Keratinocyte (primary cell): ENCODE results near the gene MAD1L1. TPM values are rescaled to one million over a fixed set of nuclear protein-coding genes. Genes with fewer than 3 reads are reported as not detected.

ENCODE experiments used
- DNase-seq: peaks from one replicate; pipeline ENCODE4 v3.0.0-alpha.2; 2011; ENCODE audit warnings: low read depth, missing footprints, low spot score
- FAIRE-seq: peaks from 2 replicates; lab custom pipeline; 2011; peaks lifted over from hg19 to GRCh38; lab: Jason Lieb, UNC
- H2AFZ ChIP-seq: 2 replicates; pipeline ENCODE4 v1.6.0; 2012; ENCODE audit warnings: low read length, control low read depth, inconsistent platforms; ENCODE audit not compliant: control insufficient read depth
- H3K27ac ChIP-seq: 2 replicates; pipeline ENCODE4 v1.5.1; 2011; ENCODE audit warnings: low read length; ENCODE audit not compliant: control insufficient read depth, insufficient read depth
- H3K27me3 ChIP-seq: 3 replicates; pipeline ENCODE4 v1.6.0; 2011; ENCODE audit warnings: low read length; ENCODE audit not compliant: control insufficient read depth, insufficient read depth; ENCODE audit errors: extremely low read depth
- H3K36me3 ChIP-seq, 2 experiments: 2 replicates in 1 of 2; 3 replicates in 1 of 2; pipeline ENCODE4 v1.5.1; 2011; ENCODE audit warnings: low read length in 2 of 2, mild to moderate bottlenecking in 1 of 2; ENCODE audit not compliant: control insufficient read depth in 2 of 2, insufficient read depth in 2 of 2; ENCODE audit errors: extremely low read depth in 1 of 2
- H3K4me1 ChIP-seq: 3 replicates; pipeline ENCODE4 v1.5.1; 2011; ENCODE audit warnings: low read length; ENCODE audit not compliant: control insufficient read depth, insufficient read depth; ENCODE audit errors: extremely low read depth
- H3K4me2 ChIP-seq: 3 replicates; pipeline ENCODE4 v1.6.0; 2011; ENCODE audit warnings: low read depth, low read length; ENCODE audit not compliant: control insufficient read depth, insufficient read depth; ENCODE audit errors: extremely low read depth
- H3K4me3 ChIP-seq, 3 experiments: fragments of 200-600 bp in 1 of 3; sonication (generic) in 1 of 3; 2 replicates in 2 of 3; 3 replicates in 1 of 3; pipeline ENCODE4 v1.5.1; 2011 to 2016; ENCODE audit warnings: low read length in 3 of 3, mild to moderate bottlenecking in 3 of 3, control low read depth in 2 of 3, inconsistent platforms in 1 of 3, low read depth in 1 of 3, mixed read lengths in 1 of 3, mixed run types in 1 of 3, moderate library complexity in 1 of 3; ENCODE audit not compliant: control insufficient read depth in 2 of 3, insufficient read depth in 2 of 3; ENCODE audit errors: extremely low read depth in 1 of 3
- H3K79me2 ChIP-seq: 2 replicates; pipeline ENCODE4 v1.6.0; 2012; ENCODE audit warnings: low read length; ENCODE audit not compliant: control insufficient read depth, insufficient read depth
- H3K9ac ChIP-seq: 3 replicates; pipeline ENCODE4 v1.6.0; 2011; ENCODE audit warnings: low read length; ENCODE audit not compliant: control insufficient read depth, insufficient read depth; ENCODE audit errors: extremely low read depth
- H3K9me1 ChIP-seq: 3 replicates; pipeline ENCODE4 v1.6.0; 2011; ENCODE audit warnings: low read length; ENCODE audit not compliant: control insufficient read depth, insufficient read depth; ENCODE audit errors: extremely low read depth
- H3K9me3 ChIP-seq: 2 replicates; pipeline ENCODE4 v1.5.1; 2012; ENCODE audit warnings: low read depth, low read length; ENCODE audit not compliant: control insufficient read depth
- H4K20me1 ChIP-seq: 3 replicates; pipeline ENCODE4 v1.6.0; 2011; ENCODE audit warnings: low read length; ENCODE audit not compliant: control insufficient read depth, insufficient read depth; ENCODE audit errors: extremely low read depth
- EZH2 ChIP-seq: IDR thresholded peaks from one replicate; pipeline ENCODE4 v1.6.1; 2012; ENCODE audit warnings: inconsistent platforms, mild to moderate bottlenecking, low read length, moderate library complexity
- dilution Hi-C: fragments of 300-500 bp; cut with MboI; formaldehyde crosslinking; loops from one replicate; pipeline ENCODE4 v1.7.0; 2020; ENCODE audit warnings: low sequenced_read_pairs; ENCODE audit not compliant: extremely low pct_ligation_motif_present
- polyA plus RNA-seq, 5 experiments: library from polyadenylated mRNA; depleted of rRNA in 3 of 5; stranded (reverse) in 3 of 5; stranded (forward) in 1 of 5; unstranded in 1 of 5; fragments of >200 nt; gene quantifications; 1 replicate in 1 of 5; 2 replicates in 3 of 5; 3 replicates in 1 of 5; pipeline versions ENCODE4 v1.2.1 to v1.2.3, GENCODE V29; 2011 to 2012; ENCODE audit warnings: missing spikeins in 2 of 5, low read depth in 1 of 5, low replicate concordance in 1 of 5
- TF ChIP-seq, protein P1 (sequence below), 3 experiments: IDR thresholded peaks in 1 of 3; conservative IDR thresholded peaks in 1 of 3; optimal IDR thresholded peaks in 1 of 3; 2 replicates in 2 of 3; 3 replicates in 1 of 3; pipeline versions ENCODE3 to v1.5.1; 2011; ENCODE audit warnings: low read length in 3 of 3, mild to moderate bottlenecking in 3 of 3, moderate library complexity in 2 of 3, control low read depth in 1 of 3, inconsistent platforms in 1 of 3; ENCODE audit not compliant: insufficient read depth in 2 of 3; ENCODE audit errors: extremely low read depth in 1 of 3

Gene MAD1L1
- polyA plus RNA-seq, 1 donor (not counting 4 experiments of a cell fraction or from before 2014, with no cell fraction given): 18.0 TPM

DNA sequence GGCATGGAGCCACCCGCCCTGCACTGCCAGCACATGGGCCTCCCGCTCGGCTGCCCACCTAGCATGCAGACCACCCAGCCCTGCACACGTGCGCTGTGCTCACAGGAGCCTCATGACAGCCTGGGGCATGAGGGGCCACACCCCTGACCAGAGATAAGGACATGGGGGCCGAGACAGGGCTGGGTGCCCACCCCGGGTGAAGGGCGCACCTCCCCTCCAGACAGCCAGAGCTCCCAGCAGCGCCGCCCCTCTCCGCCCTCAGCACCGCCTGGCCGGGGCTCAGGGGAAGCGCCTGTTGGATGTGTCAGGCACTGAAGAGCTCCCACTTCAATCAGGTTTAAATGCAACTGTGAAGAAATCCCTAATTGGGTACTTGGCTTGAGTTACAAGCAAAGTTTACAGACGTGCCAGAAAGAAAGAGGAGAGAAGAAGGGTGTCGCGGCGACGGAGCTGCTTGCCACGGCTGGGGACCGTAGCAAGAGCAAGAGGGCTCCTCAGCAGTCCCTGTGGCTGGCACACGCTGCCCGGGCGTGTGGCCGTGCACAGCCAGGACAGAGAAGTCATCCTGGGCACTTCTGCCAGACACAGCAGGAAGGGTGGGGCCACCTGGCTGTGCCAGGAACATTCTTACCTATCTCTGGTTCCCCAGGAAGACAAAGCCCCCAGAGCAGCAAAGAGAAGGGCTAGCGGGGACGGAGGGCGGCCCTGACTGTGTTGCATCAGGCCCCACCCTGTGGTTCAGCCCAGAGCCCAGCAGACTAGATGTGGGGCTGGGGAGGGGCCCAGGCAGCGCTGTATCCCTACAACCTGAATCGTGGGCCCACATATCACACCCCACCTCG lies 315.3 kb downstream of the MAD1L1 start:
- H3K4me2 ChIP-seq: peak overlapping the region; percentile 51
- H3K9me1 ChIP-seq: no peaks in the 10 kb centered on the region
- H3K27me3 ChIP-seq: no peaks in the 10 kb centered on the region
- FAIRE-seq: peak; percentile 9
- H4K20me1 ChIP-seq: no peaks in the 10 kb centered on the region
- H3K36me3 ChIP-seq: peaks cover 0 to 3% of the 10 kb centered on the region in 2 experiments
- H3K4me3 ChIP-seq: no peak overlapping the region
- H3K9ac ChIP-seq: no peak overlapping the region
- H2AFZ ChIP-seq: no peak overlapping the region
- TF ChIP-seq, protein P1, sequence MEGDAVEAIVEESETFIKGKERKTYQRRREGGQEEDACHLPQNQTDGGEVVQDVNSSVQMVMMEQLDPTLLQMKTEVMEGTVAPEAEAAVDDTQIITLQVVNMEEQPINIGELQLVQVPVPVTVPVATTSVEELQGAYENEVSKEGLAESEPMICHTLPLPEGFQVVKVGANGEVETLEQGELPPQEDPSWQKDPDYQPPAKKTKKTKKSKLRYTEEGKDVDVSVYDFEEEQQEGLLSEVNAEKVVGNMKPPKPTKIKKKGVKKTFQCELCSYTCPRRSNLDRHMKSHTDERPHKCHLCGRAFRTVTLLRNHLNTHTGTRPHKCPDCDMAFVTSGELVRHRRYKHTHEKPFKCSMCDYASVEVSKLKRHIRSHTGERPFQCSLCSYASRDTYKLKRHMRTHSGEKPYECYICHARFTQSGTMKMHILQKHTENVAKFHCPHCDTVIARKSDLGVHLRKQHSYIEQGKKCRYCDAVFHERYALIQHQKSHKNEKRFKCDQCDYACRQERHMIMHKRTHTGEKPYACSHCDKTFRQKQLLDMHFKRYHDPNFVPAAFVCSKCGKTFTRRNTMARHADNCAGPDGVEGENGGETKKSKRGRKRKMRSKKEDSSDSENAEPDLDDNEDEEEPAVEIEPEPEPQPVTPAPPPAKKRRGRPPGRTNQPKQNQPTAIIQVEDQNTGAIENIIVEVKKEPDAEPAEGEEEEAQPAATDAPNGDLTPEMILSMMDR (optimal IDR thresholded peaks at IDR 0.05 in 1 of 3, IDR thresholded peaks at IDR 0.05 in 1 of 3, conservative IDR thresholded peaks at IDR 0.05 in 1 of 3; ENCODE audit: extremely low read depth in 1 of 3, insufficient read depth in 2 of 3, low read length in 3 of 3): no peak
- TF ChIP-seq EZH2: no peak
- dilution Hi-C loops: no loop called here
- peaks cover 11% of the 10 kb centered on the region for H3K4me1 ChIP-seq
- no peaks in the 10 kb centered on the region for H3K79me2 ChIP-seq
- H3K9me3 ChIP-seq: no peaks in the 10 kb centered on the region
- no peak overlapping the region for H3K27ac ChIP-seq
- DNase-seq: no peak

DNA sequence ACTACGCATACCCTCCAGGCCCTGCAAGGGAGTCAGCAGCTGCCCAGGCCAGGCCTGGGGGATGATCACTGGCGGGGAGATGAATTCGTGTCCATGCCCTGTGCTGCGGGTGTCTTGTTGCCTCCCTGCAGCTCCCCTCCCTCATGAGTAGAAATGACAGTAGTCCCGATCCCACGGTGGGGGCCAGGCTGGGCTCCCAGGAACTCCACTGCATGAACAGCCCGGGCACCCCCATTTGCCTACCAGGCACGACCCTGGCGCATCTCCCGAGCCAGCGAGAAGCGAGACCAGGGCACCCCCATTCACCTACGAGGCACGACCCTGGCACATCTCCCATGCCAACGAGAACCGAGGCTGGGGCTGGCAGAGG lies 316.2 kb downstream of the MAD1L1 start:
- H3K4me2 ChIP-seq: no peak overlapping the region
- no peak overlapping the region for H3K4me3 ChIP-seq
- DNase-seq (no peak), FAIRE-seq (no peak)
- H3K27me3 ChIP-seq: no peaks in the 10 kb centered on the region
- H3K4me1 ChIP-seq: peaks cover 11% of the 10 kb centered on the region
- H3K36me3 ChIP-seq: peaks cover 0 to 1% of the 10 kb centered on the region in 2 experiments
- no peak overlapping the region for H3K27ac ChIP-seq
- dilution Hi-C loops: no loop called here
- no peaks in the 10 kb centered on the region for H3K9me1 ChIP-seq
- no peak overlapping the region for H3K9ac ChIP-seq
- no peaks in the 10 kb centered on the region for H3K79me2 ChIP-seq
- no peaks in the 10 kb centered on the region for H4K20me1 ChIP-seq
- H2AFZ ChIP-seq: no peak overlapping the region
- no peak for TF ChIP-seq EZH2
- no peaks in the 10 kb centered on the region for H3K9me3 ChIP-seq
